HG03575 (cell line): ENCODE results near the gene CFAP54.
"Not testable (repeated sequence)": the region's sequence is repeated elsewhere in the genome, so short reads cannot be mapped to it uniquely, and the experiment has no call there.

Source experiments
- ATAC-seq: cut with Tn5 transposase; IDR thresholded peaks from one replicate; pipeline ENCODE4 v1.9.1; 2021; ENCODE audit not compliant: unreplicated experiment, insufficient number of reproducible peaks, low FRiP score; ENCODE audit errors: extremely low read depth

CFAP54 gene

DNA sequence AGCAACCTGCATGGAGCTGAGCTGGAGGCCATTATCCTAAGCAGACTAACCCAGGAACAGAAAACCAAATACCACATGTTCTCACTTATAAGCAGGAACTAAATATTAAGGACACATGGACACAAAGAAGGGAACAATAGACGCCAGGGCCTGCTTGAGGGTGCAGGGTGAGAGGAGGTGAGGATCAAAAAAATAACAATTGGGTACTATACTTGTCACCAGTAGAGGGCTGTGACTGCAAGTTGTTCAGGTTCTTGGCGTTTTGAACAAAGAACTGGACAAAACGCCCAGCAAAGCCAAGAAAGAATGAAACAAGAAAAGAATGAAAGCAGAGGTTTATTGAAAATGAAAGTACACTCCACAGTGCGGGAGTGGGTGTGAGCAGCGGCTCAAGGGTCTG, 209.1 kb downstream of the CFAP54 start:
- ATAC-seq, result no peak

DNA sequence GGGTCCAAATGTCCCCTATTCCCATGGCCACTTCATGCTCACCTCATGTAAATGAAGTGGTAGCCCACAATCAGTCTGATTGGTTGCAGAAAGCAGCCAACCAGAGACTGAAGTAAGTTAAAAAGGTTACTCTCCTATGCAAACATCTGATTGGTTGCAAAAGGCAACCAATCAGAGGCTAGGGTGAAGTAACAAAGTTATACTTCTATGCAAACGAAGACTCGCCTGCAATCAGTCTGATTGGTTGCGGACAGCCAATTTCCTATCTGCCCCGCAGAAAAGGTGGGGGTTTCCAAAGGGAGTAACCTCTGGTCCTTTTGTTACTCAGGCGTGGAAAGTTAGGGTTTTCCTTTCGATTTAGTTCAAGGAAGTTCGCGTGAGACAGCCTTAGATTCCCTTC, 209.6 kb downstream of the CFAP54 start:
- no peak for ATAC-seq

DNA sequence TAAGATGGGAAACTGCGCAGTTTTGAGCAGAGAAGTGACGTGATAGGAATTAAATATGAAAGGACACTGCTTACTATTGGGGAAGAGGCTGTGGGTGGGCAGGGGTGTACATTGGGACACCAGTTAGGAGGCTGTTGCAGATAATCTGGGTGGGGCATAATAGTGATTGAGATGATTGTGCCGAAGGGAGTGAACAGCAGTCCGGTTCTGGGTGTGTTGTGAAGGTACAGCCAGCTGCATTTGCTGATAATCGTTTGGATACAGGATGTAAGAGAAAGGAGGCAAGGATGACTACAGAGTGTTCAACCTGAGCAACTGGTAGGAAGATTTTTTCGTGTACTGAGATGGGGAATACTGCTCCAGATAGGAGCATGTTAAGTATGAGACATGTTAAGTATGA, 212.5 kb downstream of the CFAP54 start:
- ATAC-seq, result no peak

DNA sequence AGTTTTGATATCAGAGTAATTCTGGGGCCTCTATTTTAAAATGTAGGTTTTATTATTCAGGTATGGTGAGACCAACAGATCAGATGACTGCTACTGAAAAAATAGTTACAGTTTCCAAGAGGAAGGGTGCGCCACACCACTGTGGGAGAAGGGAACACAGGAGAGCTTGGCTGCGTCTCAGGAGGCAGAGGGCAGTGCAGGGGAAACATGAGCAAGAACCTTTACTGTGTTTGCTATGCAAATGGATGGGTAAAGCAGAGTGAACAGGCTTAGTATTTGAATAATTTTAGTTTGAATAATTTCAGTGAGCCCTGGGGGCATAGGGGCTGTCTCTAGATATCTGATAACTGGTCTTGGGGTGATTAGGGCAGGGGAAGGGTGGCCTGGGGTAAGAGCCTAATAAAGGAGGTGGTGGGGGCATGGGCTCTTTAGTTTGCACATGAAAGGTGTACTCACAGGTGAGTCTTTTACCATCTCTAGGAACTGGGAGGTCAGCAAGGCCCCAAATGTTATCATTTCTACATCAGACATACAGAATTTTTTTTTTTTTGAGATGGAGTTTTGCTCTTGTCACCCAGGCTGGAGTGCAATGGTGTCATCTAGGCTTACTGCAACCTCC, 220.9 kb downstream of the CFAP54 start:
- no peak for ATAC-seq

DNA sequence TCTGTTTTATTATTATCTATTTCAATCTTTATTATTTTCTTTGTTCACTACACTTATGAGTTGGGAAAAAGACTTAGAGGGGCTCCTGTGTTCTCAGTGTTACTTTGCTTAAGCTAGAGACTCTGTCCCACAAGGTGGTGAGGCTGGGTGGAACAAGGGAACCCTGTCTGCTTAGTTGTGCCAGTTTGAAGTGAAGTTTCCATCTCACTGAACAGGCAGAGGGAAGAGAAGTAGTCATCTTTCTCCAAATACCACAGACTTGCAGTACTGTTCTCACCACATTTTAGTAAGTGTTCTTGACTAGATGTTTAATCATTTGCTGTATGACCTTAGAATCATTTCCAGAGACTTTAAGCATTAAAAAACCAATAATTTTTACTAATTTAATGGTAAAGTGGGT, 222.0 kb downstream of the CFAP54 start:
- ATAC-seq, result no peak

DNA sequence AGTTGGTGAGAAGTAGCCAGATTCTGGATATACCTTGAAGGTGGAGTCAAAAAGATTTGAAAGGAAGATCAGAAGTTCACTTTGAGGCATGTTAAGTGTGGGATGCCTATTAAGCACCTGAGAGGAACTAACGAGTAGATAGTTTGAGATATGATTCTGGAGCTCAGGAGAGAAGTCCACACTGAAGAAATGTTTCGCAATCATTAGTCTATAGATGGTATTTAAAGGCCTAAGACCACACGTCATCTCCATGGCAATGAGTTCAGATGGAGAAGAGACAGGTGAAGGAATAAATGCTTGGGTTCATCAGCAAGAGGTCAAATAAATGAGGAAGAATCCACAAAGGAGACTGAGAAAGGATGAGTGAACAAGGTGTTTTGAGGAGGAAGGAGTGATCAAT, 224.8 kb downstream of the CFAP54 start:
- ATAC-seq, result no peak

DNA sequence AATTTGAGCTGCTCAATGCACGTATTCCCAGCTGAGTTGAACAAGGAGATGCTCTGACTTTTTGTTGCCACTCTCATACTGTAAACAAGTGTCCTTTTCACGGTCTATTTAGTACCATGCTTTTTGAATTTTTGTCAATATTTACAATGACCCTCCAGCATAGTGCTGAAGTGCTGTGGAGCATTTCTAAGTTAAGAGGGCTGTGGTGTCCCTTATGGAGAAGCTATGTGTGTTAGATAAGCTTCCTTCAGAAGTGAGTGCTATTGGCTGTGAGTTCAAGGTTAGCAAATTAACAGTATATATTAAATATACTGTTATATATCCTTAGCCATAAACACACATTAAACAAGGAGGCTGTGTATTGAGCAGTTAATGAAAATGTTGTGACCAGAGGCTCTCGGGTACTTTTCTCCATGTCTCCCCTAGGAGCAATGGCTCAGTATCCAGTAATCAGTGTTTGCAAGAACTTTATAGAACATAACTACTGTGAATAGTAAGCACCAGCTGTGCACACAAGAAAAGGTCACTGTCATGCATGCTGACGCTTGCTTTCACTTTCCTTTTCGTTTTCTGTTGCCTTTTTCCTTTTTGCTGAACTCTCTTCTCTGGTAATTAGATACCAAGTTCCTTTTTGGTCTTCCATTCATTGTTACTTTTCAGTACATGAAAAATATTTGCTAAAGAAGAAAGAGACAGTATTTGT, 230.4 kb downstream of the CFAP54 start:
- ATAC-seq, result peak; percentile 82

DNA sequence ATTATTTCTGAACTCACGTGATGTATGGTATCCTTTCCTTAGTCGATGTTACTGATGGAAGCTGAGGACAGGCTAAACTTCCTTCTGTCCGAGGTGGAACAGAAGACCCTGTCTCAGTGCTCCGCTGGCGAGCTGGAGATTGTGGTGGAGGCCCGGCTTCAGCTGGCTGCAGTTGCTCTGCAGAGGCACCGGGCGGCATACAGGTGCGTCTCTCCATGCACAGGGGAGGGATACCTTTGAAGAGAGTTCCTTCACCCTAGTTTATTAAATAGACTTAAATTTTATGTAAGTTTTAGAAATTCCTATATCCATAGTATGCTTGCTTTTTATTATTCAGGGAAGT, 231.0 kb downstream of the CFAP54 start:
- ATAC-seq, result peak; percentile 32

DNA sequence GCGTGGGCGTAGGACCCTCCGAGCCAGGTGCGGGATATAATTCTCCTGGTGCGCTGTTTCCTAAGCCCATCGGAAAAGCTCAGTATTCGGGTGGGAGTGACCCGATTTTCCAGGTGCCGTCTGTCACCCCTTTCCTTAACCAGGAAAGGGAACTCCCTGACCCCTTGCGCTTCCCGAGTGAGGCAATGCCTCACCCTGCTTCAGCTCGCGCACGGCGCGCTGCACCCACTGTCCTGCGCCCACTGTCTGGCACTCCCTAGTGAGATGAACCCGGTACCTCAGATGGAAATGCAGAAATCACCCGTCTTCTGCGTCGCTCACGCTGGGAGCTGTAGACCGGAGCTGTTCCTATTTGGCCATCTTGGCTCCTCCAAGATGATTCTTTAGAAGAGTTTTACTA, 240.1 kb downstream of the CFAP54 start:
- ATAC-seq, result not testable (repeated sequence)

DNA sequence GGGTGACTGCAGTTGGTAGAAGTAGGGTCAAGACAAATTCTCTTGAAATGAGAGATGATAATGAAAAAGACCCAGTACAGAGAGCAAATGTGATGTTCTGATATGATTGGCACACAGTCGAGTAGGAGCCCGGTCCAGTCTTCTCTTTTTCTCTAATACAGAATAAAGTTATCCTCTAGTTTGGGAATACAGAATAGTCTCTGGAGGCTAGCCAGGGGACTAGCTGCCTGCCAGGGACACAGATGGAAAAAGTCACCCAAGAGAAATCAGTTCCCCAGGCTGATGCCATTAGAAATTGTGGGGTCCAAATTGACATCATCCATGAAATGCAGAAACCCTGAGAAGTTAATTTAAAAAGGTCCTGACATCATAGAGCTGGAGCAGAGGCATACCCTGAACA, 240.5 kb downstream of the CFAP54 start:
- no peak for ATAC-seq

DNA sequence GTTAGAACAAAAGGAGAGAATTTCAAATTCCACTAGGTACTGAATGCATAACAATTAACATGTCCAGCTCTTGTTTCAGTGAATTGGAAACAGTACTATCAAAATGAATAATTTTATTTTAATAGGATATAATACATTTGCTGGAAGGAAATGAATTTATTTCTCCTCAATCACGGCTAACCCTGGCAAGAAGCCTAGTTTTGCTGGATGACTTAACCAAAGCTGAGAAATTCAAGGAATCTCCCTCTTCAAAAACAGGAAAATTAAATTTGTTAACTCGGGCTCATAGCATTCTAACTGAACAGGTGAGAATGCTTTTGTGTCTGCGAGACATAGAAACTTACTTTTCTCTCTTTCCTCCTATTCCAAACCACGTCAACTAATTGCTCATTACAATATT, 254.2 kb downstream of the CFAP54 start:
- ATAC-seq, result no peak

DNA sequence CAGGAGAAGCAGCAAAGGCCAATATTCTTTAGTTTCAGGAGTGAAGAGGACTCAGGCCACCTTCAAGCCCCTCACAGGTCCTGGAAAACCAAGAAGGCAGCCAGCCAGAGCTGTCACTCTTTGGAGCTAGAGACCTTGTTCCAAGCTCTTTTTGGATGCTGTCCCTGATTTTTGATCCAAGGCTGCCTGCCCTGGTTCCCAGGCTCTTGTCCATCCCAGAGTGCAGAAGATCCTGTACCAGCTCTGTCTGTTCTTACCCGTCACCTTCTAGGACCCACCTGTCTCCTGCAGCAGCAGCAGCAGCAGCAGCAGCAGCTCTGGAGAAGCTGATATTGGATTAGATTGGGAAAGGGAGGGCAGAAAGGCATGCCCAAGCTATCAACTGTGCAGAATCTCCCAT, 260.6 kb downstream of the CFAP54 start:
- no peak for ATAC-seq

DNA sequence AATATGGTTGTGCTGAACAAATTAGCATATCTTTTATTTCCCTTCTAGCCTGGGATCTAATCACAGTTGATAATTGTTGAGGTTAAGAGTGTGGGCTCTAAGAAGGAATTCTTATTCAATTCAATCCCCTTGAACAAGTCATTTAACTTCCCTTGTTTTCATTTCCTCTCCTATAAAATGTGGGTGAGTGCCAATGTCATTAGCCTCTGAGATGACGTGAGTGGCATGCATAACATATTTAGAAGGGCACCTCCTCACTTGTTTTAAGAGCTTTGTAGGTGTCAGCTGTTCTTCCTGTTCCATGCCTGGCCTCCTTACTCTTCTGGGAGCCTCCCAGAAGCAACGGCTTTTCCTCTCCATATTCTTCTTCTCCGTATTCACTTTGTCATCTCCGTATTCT, 262.2 kb downstream of the CFAP54 start:
- no peak for ATAC-seq

DNA sequence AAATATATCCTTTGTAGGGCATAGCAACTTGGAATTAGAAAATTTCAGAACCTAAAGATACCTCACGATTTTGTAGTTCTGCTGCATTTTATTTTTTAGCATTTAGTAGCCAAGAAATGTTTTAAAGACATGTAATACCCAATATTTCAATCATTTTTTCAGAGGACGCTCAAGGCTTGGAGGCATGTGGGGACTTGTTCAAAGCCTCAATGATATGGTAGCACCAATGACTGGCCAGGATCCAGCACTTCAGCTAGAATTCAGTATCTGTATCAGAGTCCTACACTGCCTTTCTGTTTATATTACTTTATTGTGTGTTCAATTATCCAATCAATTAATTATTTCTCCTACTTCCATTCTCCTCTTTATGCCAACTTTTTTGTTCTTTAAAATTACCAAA, 262.8 kb downstream of the CFAP54 start:
- no peak for ATAC-seq

DNA sequence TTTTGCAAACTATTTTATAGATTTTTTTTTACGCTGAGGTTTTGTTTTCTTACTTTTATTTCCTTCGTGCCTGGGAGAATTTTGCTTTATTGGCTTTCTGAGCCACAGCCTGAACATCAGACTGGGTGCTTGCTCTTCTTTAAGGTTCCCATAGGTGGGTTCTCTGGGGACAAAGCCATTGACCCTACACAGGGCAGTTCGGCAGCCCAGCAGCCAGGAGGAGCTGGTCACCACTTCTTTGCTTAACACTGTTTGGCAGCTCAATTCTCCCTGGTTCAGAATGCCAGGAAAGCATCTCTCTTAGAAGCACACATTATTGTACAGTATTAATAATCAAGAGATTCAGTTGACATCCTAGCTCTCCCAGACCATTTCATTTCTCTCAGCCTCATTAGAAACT, 276.9 kb downstream of the CFAP54 start:
- no peak for ATAC-seq

DNA sequence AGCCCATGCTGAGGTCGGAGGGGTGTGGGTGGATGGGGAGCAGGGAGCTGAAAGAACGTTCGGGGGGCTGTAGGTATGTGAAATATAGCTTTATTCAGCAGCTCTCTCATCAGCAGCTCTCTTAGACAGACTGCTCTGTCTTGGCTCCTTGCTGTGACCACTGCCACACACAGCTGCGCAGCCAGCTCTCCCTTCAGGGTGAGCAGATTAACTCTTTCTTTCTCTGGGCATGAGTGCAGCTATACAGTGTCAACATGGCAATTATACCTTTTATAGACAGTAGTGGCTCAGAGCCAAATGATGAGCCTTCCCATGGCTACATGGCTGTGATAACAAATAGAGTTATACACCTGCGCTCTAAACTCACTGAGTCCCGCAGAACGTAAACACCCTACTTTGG, 280.0 kb downstream of the CFAP54 start:
- ATAC-seq, result no peak

DNA sequence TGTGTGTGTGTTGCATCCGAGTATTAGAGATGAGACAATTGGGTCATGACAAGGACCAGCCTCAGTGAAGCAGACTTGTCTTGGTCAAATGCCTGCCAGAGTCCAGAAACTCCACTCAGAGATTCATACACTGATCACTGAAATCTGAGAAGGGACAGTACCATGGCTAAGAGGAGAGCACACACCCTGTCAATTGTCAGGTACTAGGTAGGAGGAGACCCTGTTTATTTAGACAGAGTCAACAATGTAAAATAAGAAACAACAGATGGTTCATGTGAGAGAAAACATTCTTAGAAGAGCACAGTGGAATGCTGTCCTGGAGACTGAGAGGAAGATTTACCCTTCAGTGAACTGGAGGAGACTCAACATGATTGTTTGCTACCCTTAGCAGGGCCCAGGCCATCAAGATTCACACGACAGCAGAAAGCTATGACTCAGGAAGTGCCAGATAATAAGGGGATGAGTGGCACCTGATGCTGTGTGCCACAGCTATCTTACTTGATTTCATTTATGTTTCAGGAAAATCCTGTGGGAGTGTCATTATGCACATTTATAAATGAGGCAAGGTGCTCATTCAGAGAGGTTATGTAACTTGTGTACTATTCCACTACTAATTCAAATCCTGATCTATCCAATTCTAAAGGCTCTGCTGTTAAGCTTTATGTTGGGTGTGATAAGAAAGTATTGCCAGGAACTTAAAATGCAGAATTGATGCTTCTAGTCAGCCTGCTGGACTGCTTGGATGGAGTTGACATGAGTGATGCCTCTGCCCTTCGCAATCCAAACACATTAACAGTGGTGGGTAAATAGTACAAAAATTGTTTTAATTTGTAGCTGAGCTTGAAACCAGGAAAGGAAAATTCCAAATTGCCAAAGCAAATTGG, 281.1 kb downstream of the CFAP54 start:
- no peak for ATAC-seq

DNA sequence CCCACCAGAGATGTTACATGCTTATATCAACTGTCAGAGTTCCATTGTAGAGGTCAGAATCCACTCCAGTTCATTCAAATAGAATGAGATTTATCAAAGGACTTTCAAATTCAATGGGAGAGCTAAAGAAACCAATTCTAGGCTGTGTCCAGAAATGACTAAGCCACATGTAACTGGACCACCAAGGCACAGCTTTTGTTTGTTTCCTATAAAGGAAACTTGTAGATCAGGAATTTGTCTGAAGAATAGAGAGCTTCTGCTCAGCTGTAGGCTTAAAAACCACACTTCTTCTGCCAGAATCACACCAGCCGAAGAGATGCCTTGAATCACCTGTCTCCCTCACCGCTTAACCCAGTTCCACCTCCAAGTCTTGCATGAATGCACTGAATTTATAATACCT, 283.7 kb downstream of the CFAP54 start:
- ATAC-seq, result no peak

DNA sequence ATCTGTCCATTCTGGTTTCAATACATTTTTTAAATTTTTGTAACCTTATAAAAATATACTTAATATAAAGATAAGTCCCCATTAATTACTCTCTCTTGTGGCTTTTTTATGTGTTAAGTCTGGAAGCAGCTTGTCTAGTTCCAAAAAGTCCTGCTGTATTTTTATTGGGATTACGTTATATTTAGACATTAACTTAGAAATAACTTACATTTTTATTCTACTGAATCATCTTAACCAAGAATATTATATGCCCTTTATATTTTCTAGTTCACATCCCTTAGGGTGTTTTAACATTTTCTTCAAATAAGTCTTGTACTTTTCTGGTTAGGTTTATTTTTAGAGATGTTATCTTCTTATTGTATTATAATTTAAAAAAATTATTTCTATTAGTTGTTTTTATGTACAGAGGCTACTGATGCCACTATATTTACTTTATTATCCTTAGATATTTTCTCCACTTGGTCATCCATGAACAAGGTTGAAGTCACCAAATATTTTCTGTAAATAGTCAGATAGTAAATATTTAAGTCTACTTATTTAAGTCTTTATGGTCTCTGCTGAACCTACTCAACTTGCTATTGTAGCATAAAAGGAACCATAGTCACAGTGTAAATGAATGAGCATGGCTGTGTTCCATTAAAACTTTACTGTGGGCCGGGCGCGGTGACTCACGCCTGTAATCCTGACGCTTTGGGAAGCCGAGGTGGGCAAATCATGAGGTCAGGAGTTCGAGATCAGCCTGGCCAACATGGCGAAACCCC, 285.3 kb downstream of the CFAP54 start:
- ATAC-seq, result no peak

DNA sequence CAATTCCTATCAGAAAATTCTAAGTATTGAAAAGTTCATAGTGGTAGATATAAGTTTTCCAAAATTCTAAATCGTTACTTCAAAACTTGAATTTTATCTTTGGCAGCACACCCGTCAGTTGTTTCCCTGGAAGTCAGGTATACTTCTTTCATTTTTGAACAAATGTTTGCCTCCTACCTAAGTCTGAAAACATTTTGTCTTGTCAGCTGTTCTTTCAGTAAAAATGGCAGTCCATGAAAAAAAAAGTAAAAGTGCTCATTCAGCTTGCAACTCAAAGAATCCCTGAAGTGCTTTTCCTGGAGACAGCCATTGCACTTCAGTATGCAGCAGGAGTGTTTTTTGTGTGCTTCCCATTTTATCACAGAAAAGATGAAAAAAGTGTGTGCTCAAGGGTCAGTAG, 287.5 kb downstream of the CFAP54 start:
- no peak for ATAC-seq
